Gastrocnemius medialis (tissue), 4 donors: ENCODE measurements around the gene PGGHG. TPM values are rescaled to one million over a fixed set of nuclear protein-coding genes. Genes with fewer than 3 reads are reported as not detected.

Experiments
- ATAC-seq, 2 donors: fragments of 150-250 bp; one replicate each; pipeline ENCODE4 v1.9.1; 2016
- DNase-seq, 2 donors: peaks; one replicate each; pipeline ENCODE4 v3.0.0-alpha.2; 2019
- H3K27ac ChIP-seq, 4 donors: fragments of 200-600 bp; sonication (generic); 1 replicate in 1 of 4; 2 replicates in 3 of 4; pipeline ENCODE4 v1.5.1; 2016 to 2018; ENCODE audit warnings: mild to moderate bottlenecking in 2 of 4, moderate library complexity in 1 of 4
- H3K27me3 ChIP-seq, 3 donors: fragments of 200-600 bp; sonication (generic) in 2 of 3; 1 replicate in 1 of 3; 2 replicates in 2 of 3; pipeline versions ENCODE4 v1.5.1 to v1.6.0; 2016 to 2019; ENCODE audit warnings: mild to moderate bottlenecking in 1 of 3, moderate library complexity in 1 of 3
- H3K36me3 ChIP-seq, 2 donors: fragments of 200-600 bp; sonication (generic) in 1 of 2; one replicate each; pipeline ENCODE4 v1.5.1; 2017 to 2018
- H3K4me1 ChIP-seq, 2 donors: fragments of 200-600 bp; sonication (generic) in 1 of 2; one replicate each; pipeline ENCODE4 v1.5.1; 2016 to 2017; ENCODE audit warnings: mild to moderate bottlenecking in 2 of 2
- H3K4me3 ChIP-seq, 4 donors: fragments of 200-600 bp; sonication (generic) in 3 of 4; 1 replicate in 1 of 4; 2 replicates in 3 of 4; pipeline ENCODE4 v1.5.1; 2016 to 2019; ENCODE audit warnings: mild to moderate bottlenecking in 2 of 4
- H3K9me3 ChIP-seq, 3 donors: fragments of 200-600 bp; sonication (generic) in 2 of 3; 1 replicate in 1 of 3; 2 replicates in 2 of 3; pipeline ENCODE4 v1.5.1; 2016 to 2019
- POLR2A ChIP-seq, 2 donors: fragments of 450-650 bp; IDR thresholded peaks; one replicate each; pipeline ENCODE4 v1.6.1; 2017; ENCODE audit warnings: antibody characterized with exemption in 2 of 2, mild to moderate bottlenecking in 2 of 2, moderate library complexity in 2 of 2
- in situ Hi-C, 4 donors: fragments of 200-750 bp; cut with MboI; loops; one replicate each; pipeline versions ENCODE4 v1.15.0 to v1.8.0; 2017; ENCODE audit warnings: low sequenced_read_pairs in 4 of 4
- intact Hi-C: fragments of 100-400 bp; cut with DNase I; formaldehyde crosslinking; loops from one replicate; pipeline ENCODE4 v1.15.1; 2023; ENCODE audit warnings: low total_unique reads
- total RNA-seq, 4 donors: library from RNA; depleted of rRNA; stranded (reverse); fragments of >200 nt; gene quantifications; one replicate each; pipeline versions ENCODE4 v1.1.0 to v1.2.3, GENCODE V29; 2016
- TF ChIP-seq, protein P1 (sequence below), 5 experiments: fragments of 450-650 bp in 3 of 5; fragments of 200-600 bp in 2 of 5; sonication (generic) in 2 of 5; IDR thresholded peaks in 4 of 5; conservative IDR thresholded peaks in 1 of 5; 1 replicate in 4 of 5; 2 replicates in 1 of 5; pipeline ENCODE4 v1.5.1; 2016 to 2019; ENCODE audit warnings: antibody characterized with exemption in 5 of 5, mild to moderate bottlenecking in 3 of 5, moderate library complexity in 3 of 5

PGGHG gene
- total RNA-seq, 4 donors from 2014 or later = 0.98 to 3.4 (median 2.7) TPM

DNA sequence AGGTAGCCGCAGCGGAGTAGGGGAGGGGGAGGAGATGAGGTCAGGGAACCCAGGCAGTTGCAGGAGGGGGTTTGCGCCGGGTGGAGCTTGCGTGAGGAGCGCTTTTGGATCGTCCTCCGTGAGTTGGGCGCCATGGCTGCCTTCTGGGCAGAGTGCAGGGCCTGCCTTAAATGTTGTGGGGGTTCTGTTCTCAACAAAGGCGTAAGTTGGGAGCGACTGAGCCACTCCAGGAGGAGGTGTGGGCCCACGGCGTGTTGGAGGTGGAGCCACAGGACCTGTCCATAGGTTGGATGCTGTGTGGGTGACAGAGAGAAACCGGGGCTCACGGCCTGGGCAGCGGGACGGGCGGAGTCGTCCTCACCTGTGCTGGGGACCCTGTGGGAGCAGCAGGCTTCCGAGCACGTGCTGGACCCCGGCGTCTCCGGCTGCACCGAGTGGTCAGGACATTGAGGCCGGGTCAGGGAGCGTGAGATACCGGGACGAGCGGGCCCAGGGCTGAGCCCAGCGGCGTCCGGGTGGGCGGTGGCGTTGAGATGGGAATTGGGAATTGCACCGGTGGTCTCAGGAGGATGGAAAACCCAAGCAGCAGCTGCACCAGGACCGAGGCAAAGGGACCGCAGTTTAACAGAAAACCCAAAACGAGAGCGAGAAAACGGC lies 977 bp upstream of the PGGHG start:
- no peaks in the 10 kb centered on the region for H3K4me1 ChIP-seq
- ATAC-seq = no peak
- intact Hi-C loops = loop anchor here (5.0 kb wide), 1 partner anchor 51 kb away; the partner anchor contains the start of genes PSMD13 and SIRT3
- DNase-seq = peak in 1 of 2 donors; percentile 9
- H3K27me3 ChIP-seq = peaks cover 26 to 33% (median 29%) of the 10 kb centered on the region in 3 donors
- H3K27ac ChIP-seq = peak overlapping the region in 1 of 4 donors; percentile 7
- in situ Hi-C loops = no loop called here
- no peaks in the 10 kb centered on the region for H3K36me3 ChIP-seq
- peak overlapping the region; percentile 56 to 62 (median 58) for H3K4me3 ChIP-seq
- TF ChIP-seq, protein P1, sequence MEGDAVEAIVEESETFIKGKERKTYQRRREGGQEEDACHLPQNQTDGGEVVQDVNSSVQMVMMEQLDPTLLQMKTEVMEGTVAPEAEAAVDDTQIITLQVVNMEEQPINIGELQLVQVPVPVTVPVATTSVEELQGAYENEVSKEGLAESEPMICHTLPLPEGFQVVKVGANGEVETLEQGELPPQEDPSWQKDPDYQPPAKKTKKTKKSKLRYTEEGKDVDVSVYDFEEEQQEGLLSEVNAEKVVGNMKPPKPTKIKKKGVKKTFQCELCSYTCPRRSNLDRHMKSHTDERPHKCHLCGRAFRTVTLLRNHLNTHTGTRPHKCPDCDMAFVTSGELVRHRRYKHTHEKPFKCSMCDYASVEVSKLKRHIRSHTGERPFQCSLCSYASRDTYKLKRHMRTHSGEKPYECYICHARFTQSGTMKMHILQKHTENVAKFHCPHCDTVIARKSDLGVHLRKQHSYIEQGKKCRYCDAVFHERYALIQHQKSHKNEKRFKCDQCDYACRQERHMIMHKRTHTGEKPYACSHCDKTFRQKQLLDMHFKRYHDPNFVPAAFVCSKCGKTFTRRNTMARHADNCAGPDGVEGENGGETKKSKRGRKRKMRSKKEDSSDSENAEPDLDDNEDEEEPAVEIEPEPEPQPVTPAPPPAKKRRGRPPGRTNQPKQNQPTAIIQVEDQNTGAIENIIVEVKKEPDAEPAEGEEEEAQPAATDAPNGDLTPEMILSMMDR (IDR thresholded peaks at IDR 0.05 in 4 of 5, conservative IDR thresholded peaks at IDR 0.05 in 1 of 5) = no peak
- TF ChIP-seq POLR2A (IDR thresholded peaks at IDR 0.05) = no peak
- H3K9me3 ChIP-seq = no peaks in the 10 kb centered on the region

DNA sequence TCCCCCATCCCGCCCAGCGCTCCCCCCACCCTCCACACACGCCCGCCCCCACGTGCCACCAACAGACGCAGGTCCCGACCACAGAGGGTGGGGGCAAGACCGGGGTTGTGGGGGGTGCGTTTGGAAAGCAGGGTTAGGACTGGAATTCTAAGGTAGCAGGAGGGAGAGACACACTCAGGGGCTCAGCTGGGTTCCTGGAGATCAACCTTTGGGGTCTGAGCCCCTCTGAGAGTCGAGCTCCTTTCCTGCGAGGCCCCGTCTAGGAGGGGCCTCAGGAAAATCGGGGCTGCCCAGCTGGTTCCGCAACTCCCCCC lies 429 bp downstream of the PGGHG start:
- peaks cover 19 to 27% (median 20%) of the 10 kb centered on the region in 3 donors for H3K27me3 ChIP-seq
- intact Hi-C loops = loop anchor here (5.0 kb wide), 1 partner anchor 52 kb away; the partner anchor contains the start of genes PSMD13 and SIRT3
- DNase-seq (peak in 1 of 2 donors; percentile 8), ATAC-seq (no peak)
- H3K36me3 ChIP-seq = no peaks in the 10 kb centered on the region
- no peaks in the 10 kb centered on the region for H3K9me3 ChIP-seq
- TF ChIP-seq, protein P1 (IDR thresholded peaks at IDR 0.05 in 4 of 5, conservative IDR thresholded peaks at IDR 0.05 in 1 of 5) = no peak
- TF ChIP-seq POLR2A (IDR thresholded peaks at IDR 0.05) = no peak
- no peaks in the 10 kb centered on the region for H3K4me1 ChIP-seq
- H3K27ac ChIP-seq = peak overlapping the region in 3 of 4 donors; percentile 47 to 58 (median 55)
- H3K4me3 ChIP-seq = peak overlapping the region; percentile 41 to 59 (median 56)
- in situ Hi-C loops = no loop called here

DNA sequence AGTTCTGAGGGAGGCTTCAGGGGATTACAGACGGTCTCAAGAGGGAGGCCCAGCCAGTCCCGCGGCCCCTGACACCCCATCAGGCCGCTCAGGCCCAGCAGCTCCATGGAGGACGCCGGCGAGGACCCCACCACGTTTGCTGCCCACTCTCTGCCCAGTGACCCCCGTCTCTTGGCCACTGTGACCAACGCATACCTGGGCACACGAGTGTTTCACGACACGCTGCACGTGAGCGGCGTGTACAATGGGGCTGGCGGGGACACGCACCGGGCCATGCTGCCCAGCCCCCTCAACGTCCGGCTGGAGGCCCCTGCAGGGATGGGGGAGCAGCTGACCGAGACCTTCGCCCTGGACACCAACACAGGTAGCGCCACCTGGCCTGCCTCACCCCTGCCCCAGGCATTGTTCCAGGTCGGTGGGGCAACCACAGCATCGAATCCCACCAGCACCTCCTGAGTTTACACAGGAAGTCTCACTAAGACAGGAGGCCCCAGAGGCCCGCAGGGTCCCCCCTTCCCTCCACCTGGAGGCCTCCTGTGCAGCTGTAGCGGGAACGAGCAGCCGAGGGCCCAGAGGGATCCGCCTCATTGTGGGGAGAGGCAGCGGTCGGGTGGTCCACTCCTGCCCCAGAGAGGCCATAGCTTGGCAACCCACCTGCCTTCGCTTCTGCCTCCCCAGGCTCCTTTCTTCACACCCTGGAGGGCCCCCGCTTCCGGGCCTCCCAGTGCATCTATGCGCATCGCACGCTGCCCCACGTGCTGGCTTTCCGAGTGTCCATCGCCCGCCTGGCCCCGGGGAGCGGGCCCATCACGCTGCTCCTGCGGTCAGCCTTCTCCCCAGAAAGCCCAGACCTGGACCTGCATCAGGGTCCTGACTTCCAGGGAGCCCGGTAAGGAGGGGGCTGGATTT lies 1.0 kb downstream of the PGGHG start:
- Histone ChIP-seq H3K4me3 (peak overlapping the region; percentile 41 to 59 (median 56)), H3K9me3 (no peaks in the 10 kb centered on the region), H3K4me1 (no peaks in the 10 kb centered on the region), H3K27ac (peak overlapping the region in 3 of 4 donors; percentile 47 to 58 (median 55)), H3K27me3 (peaks cover 14 to 21% (median 19%) of the 10 kb centered on the region in 3 donors), H3K36me3 (no peaks in the 10 kb centered on the region)
- ATAC-seq (no peak), DNase-seq (no peak)
- TF ChIP-seq, protein P1 (IDR thresholded peaks at IDR 0.05 in 4 of 5, conservative IDR thresholded peaks at IDR 0.05 in 1 of 5) = no peak
- TF ChIP-seq POLR2A (IDR thresholded peaks at IDR 0.05) = no peak
- in situ Hi-C loops (no loop called here), intact Hi-C loops (loop anchor here (5.0 kb wide), 1 partner anchor 53 kb away; the partner anchor contains the start of genes PSMD13 and SIRT3)

DNA sequence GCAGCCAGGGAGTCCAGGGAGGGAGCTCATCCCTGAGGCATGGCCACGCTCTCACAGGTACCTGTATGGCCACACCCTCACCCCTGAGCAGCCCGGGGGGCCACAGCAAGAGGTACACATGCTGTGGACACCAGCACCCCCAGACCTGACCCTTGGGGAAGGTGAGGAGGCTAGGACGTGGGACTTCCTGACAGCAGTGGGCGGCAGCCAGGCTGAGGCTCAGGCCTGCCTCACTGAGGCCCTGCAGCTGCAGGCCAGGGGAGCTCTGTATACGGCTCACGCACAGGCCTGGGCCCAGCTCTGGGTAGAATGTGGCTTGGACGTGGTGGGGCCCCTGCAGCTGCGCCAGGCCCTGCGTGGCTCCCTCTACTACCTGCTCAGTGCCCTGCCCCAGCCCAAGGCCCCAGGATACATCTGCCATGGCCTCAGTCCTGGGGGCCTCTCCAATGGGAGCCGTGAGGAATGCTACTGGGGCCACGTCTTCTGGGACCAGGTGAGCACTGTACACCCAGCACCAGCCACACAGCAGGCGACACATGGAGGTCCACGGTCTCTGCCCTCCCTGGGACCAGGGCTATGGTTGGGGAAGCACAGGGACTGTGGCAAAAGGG lies 1.8 kb downstream of the PGGHG start:
- no peak overlapping the region for H3K4me3 ChIP-seq
- no peaks in the 10 kb centered on the region for H3K4me1 ChIP-seq
- no peaks in the 10 kb centered on the region for H3K36me3 ChIP-seq
- ATAC-seq (no peak), DNase-seq (no peak)
- no peak overlapping the region for H3K27ac ChIP-seq
- in situ Hi-C loops = no loop called here
- H3K27me3 ChIP-seq = peaks cover 12 to 20% (median 17%) of the 10 kb centered on the region in 3 donors
- TF ChIP-seq POLR2A (IDR thresholded peaks at IDR 0.05) = no peak
- TF ChIP-seq, protein P1 (IDR thresholded peaks at IDR 0.05 in 4 of 5, conservative IDR thresholded peaks at IDR 0.05 in 1 of 5) = no peak
- intact Hi-C loops = no loop called here
- H3K9me3 ChIP-seq = no peaks in the 10 kb centered on the region
